ENCODE measurements around the gene HOXB4.

Gene HOXB4

DNA sequence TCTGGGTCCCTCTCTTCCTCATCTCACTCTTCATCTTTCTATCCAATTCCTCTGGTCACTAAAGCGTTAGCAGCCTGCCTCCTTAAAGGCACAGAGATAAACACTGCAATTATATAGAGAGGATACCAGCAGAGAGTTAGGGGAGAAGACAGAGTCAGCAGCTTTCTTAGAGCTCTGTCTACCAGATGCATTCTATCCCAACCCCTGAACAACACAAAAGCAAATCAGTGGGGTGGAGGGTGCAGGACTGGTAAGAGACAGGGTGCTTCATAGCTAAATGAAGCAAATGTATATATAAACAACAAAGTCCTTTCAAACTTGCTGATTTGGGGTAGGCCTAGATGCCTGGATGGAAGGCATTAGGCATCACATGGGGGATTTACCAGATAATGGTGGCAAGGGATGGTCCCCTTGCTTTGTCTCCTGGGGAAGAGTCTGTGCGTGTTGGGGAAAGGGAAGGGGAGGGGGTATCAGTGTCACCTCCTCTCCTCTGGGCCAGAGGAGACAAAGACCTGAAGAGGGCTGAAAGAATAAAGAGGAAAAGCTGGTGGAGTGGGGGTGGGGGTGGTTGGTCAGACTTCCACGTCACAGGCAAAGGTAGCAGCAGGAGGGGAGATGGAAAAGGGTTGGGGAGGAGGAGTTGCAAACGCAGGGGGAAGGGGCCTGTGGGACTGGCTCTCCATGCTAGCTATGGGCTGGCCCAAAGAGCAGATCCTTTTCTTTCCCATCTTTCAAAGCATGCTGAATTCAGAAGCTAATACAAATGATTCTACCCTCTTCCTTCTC, 12.0 kb downstream of the HOXB4 start:
- FAIRE-seq (no peak), DNase-seq (ENCODE audit: insufficient read length) (no peak)
- TF ChIP-seq TAF1 (IDR thresholded peaks at IDR 0.05; ENCODE audit: borderline replicate concordance, low read depth, low read length) (no peak), POLR2AphosphoS5 (IDR thresholded peaks at IDR 0.05; ENCODE audit: low read depth, low read length) (no peak), POLR2A (IDR thresholded peaks at IDR 0.05; ENCODE audit: low read depth, low read length) (no peak)

DNA sequence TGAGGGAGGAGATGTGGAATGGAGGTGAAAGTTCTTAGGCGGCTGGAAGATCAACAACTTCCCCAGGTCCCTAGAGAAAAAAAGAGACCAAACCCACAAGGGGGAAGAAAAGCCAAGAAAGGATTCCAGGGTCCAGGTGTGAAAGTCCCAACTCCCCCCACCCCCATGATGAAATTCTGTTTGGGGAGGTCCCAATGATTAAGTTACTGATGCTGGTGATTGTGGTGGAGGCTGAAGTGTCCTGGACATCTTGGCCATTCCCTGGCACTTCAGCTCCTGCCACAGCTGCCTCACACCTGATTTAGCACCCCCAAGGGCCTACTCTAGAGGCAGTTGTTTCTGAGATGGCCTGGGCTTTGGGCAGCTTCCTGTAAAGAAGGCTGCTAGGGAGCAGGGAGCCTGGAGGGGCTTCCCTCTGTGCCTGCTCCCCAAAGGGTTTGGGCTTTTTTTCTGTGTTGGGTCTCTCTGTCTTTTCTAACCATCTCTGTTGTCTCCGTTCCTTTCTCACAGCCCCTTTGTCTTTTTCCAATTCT, 13.1 kb downstream of the HOXB4 start:
- no peak for TF ChIP-seq TAF1 (IDR thresholded peaks at IDR 0.05; ENCODE audit: borderline replicate concordance, low read depth, low read length)
- no peak for TF ChIP-seq POLR2A (IDR thresholded peaks at IDR 0.05; ENCODE audit: low read depth, low read length)
- no peak for TF ChIP-seq POLR2AphosphoS5 (IDR thresholded peaks at IDR 0.05; ENCODE audit: low read depth, low read length)
- no peak for FAIRE-seq
- DNase-seq (ENCODE audit: insufficient read length): no peak

DNA sequence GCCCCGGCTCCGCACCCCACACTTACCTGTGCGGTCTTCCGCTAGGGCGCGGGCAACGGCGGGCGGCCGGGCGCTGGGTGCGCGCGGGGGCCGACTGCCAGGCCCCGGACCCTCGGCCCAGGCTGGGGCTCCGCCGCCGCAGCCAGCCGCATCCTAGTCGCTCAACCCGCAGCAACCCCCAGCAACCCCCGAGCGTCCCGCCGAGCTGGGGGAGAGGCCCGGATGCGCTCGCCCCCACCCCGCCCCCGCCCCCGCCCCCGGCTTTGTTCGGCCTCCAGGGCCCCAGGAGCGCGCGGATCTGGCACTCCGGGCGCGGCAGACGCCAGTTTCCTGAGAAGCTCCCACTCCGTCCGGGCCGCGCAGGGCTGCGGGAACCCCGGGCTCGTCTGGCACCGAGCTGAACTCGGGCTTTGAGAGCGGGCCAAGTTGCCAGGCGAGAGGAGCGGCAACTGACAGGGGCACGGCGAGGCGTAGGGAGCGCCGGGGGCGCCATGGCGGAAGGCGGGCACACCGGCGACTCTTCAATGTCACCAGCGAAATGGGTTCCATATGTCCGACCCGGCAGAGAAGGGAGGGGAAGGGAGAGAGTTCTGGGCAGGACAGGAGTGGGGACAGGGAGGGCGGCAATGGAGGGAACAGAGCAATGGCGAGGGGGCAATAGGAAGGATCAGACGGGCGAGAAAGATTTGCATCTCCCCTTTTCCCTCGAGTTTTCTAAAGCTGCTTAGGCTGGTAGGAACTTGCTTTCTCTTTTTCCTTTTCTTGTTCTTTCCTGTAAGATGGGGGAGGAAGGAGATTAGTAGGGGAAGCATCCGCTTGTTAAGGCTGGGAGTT, 13.7 kb downstream of the HOXB4 start:
- no peak for TF ChIP-seq TAF1 (IDR thresholded peaks at IDR 0.05; ENCODE audit: borderline replicate concordance, low read depth, low read length)
- no peak for TF ChIP-seq POLR2AphosphoS5 (IDR thresholded peaks at IDR 0.05; ENCODE audit: low read depth, low read length)
- FAIRE-seq (no peak), DNase-seq (ENCODE audit: insufficient read length) (no peak)

DNA sequence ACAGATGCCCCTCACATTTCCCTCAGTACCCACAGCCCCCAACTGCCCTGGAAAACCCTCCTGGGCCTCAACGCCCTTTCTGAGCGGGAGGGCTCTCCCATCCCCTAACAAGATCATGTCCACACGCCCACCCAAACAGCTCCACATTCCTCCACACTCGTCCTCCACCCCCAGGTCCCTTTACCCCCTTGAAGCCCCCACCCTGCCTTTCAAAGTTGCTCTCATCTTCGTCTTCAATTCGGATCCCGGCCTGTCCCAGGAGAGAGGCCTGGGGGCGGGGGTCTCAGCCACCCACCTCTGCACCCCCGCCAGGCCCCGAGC, 14.3 kb downstream of the HOXB4 start:
- no peak for DNase-seq (ENCODE audit: insufficient read length)
- FAIRE-seq: no peak

DNA sequence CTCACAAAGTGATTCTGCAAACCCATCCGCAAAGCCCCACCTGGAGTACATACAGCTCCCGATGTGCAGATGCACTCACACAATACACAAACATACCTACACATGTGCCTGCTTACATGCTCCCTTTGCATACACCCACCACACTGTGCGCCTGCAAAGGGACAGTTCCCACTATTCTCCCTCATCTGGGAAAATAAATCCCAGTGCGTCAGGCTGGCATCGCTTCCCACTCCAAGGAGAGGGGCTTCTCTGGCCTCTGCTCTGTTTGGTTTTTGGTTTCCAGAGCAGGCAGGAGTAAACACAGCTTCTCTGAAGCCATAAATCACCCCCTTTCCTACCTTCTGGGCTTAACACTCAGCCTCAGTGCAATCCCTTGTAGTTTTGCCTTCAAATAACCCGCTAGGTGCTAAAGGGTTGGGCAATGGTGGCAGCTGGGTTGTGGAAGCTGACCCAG, 14.7 kb downstream of the HOXB4 start:
- FAIRE-seq (no peak), DNase-seq (ENCODE audit: insufficient read length) (no peak)
- TF ChIP-seq POLR2A (IDR thresholded peaks at IDR 0.05; ENCODE audit: low read depth, low read length): no peak
- no peak for TF ChIP-seq TAF1 (IDR thresholded peaks at IDR 0.05; ENCODE audit: borderline replicate concordance, low read depth, low read length)
- no peak for TF ChIP-seq POLR2AphosphoS5 (IDR thresholded peaks at IDR 0.05; ENCODE audit: low read depth, low read length)

More for the DNA sequence above, 14.3 kb downstream of the HOXB4 start:
- no peak for TF ChIP-seq TAF1 (IDR thresholded peaks at IDR 0.05; ENCODE audit: borderline replicate concordance, low read depth, low read length)
- TF ChIP-seq POLR2A (IDR thresholded peaks at IDR 0.05; ENCODE audit: low read depth, low read length): no peak
- TF ChIP-seq POLR2AphosphoS5 (IDR thresholded peaks at IDR 0.05; ENCODE audit: low read depth, low read length): no peak

DNA sequence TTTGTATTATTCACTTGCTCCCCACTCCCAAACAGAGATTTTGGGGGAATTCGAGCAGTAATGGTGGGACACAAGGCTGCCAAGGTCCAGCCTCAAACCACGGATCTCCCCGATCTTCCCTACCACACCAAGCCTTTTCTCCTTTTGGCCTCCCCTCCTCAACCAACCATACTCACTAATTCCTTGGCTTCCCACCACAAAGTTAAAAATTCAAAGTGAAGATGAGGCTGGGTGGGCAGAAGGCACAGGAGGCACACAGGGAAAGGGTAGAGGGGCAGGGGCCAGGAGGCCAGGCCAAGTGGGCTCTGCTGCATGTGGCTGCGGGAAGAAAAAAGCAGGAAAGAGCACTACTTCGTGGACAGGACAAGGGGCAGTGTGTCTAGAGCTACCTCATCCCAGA, 15.2 kb downstream of the HOXB4 start:
- TF ChIP-seq POLR2A (IDR thresholded peaks at IDR 0.05; ENCODE audit: low read depth, low read length) (no peak), POLR2AphosphoS5 (IDR thresholded peaks at IDR 0.05; ENCODE audit: low read depth, low read length) (no peak), TAF1 (IDR thresholded peaks at IDR 0.05; ENCODE audit: borderline replicate concordance, low read depth, low read length) (no peak)
- FAIRE-seq (no peak), DNase-seq (ENCODE audit: insufficient read length) (no peak)

DNA sequence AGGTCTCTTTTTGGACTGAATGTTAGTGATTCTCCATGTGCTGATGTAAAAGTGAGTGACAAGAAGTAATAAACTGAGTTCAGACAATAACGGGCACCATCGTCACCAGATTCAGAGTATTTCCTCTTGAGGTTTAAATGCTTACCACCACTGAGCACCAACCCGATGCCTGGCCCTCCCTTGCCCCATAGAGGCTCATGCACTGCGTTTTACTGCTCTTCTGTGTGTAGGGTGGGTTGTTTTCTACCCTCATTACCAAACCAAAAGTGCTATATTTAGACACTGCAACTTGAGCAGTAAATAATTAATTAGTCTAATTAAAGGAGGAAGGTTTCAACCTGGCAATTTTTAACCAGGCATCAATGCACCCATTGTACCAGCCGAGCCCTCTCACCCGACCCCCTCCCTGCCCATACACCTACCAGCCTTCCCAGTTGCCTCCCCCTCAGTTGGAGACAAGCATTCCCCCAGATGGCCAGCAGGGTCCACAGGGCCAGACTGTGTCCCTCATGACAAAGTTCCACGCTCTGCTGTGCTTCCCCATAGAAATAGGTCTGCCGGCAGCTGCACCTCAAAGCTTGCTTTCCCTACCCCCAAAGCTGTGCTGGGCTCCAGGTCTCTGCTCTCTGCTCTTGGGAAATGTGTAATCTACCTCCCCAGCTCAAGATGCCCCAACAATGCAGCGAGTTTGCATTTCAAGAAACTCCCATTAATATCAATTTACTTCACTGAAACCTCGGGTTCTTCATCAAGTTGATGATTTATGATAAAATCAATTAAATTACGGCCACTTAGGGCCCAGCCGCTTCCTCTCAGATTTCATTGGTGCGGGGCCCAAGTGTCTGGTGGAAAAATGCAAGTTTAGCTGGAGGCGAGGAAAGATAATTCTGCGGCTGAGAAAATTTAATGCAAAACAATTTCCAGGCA, 16.0 kb downstream of the HOXB4 start:
- TF ChIP-seq POLR2AphosphoS5 (IDR thresholded peaks at IDR 0.05; ENCODE audit: low read depth, low read length): no peak
- TF ChIP-seq TAF1 (IDR thresholded peaks at IDR 0.05; ENCODE audit: borderline replicate concordance, low read depth, low read length): no peak
- TF ChIP-seq POLR2A (IDR thresholded peaks at IDR 0.05; ENCODE audit: low read depth, low read length): no peak
- FAIRE-seq: no peak

DNA sequence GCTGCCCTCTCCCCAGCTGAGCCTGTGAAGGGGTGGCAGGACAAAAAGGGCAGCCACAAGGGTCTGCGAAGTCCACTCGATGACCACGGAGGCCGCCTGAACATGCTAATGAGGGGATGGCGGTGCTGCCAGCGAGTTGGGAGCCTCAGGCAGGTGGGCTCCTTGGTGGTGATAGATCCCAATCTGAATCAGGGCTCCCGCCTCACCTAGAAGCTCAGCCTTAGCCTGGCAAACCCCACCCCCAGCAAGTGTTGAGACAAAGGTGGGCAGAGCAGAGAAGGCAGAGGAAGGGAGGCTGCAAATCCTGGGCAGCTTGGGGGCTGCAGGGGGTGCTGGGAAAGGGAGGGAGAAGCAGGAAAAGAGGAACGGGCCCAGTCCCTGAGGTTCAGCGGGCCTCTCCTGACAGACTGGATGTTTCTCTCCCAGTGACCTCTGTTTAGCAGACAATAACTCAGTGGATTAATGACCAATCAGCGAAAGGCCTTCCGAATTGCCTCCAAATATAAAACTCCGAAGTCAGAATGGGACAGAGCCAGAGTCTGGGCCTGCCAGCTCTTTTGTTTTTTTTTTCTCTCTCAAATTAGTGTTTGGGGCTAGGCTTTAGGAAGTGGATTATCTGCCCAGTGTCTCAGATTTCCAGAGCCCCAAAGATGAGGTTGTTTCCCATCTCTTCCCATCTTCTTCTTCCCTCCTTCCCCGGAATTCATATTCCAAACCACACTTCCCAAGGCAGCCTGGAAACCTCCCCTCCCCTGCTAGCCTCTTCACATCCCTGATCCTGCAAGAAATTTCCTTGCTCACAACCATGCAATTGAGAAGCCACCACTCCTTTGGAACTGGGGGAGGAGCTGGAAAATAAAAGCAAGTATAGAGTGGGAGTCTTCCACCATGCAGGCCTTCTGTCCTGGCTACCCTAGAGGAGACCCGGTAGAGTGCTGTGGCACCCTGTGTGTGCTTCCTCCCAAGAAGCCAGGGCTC, 18.0 kb downstream of the HOXB4 start:
- FAIRE-seq (no peak), DNase-seq (ENCODE audit: insufficient read length) (no peak)
- no peak for TF ChIP-seq POLR2AphosphoS5 (IDR thresholded peaks at IDR 0.05; ENCODE audit: low read depth, low read length)
- no peak for TF ChIP-seq TAF1 (IDR thresholded peaks at IDR 0.05; ENCODE audit: borderline replicate concordance, low read depth, low read length)
- no peak for TF ChIP-seq POLR2A (IDR thresholded peaks at IDR 0.05; ENCODE audit: low read depth, low read length)

More for the DNA sequence above, 16.0 kb downstream of the HOXB4 start:
- DNase-seq (ENCODE audit: insufficient read length): no peak

DNA sequence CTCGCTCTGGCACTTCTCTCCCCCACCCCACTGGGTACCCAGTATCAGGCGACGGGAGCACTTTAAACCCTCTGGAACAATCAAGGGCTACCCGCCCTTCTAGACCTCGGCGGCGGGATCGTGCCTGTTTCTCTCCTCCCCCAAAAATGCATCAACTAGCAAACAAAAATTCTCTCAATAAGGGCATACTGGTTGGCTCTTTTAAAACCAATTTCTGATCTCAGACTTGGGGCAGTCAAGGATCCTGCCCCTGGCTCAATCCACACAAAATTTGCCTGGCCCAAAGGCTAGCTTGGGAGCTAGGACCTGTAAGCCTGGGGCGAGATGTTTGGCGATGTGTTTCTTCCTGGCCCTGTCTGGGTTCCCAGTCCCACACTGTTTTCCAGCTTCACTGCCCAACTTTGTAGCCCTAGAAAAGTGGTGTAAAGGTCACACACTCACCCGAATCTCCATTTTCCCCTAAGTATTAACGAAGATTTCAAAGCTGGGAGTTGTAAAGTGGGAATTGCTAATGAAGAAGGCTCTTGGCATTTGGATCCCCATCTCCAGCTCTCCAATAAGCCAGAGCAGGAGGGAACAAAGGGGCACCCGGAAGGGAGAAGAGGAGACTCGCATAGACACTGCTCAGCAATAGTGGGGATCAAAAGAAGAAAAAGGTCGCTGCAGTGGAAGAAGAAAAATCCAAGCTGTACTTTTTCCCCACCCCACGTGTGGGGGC, 18.9 kb downstream of the HOXB4 start:
- FAIRE-seq: no peak
- no peak for DNase-seq (ENCODE audit: insufficient read length)
- no peak for TF ChIP-seq TAF1 (IDR thresholded peaks at IDR 0.05; ENCODE audit: borderline replicate concordance, low read depth, low read length)
- no peak for TF ChIP-seq POLR2AphosphoS5 (IDR thresholded peaks at IDR 0.05; ENCODE audit: low read depth, low read length)

DNA sequence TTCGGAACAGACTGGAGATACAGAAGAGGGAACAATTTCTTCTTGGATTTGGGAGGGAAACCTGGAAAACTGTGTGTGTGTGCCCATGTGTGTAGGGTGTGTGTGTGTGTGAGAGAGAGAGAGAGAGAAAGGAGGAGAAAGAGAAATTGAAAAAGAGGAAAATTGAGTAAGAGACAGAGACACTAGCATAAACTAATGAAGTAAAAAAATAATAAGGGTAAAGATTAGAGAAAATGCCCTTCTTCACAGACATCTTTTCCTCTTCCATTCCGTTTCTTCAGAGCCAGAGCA, 19.4 kb downstream of the HOXB4 start:
- FAIRE-seq (no peak), DNase-seq (ENCODE audit: insufficient read length) (no peak)
- TF ChIP-seq POLR2AphosphoS5 (IDR thresholded peaks at IDR 0.05; ENCODE audit: low read depth, low read length): no peak
- no peak for TF ChIP-seq TAF1 (IDR thresholded peaks at IDR 0.05; ENCODE audit: borderline replicate concordance, low read depth, low read length)
- no peak for TF ChIP-seq POLR2A (IDR thresholded peaks at IDR 0.05; ENCODE audit: low read depth, low read length)
